Measurements from ENCODE around the gene SSH3.
"Not testable (repeated sequence)": the region's sequence is repeated elsewhere in the genome, so short reads cannot be mapped to it uniquely, and the experiment has no call there.

Gene SSH3

GRCh38 chr11:67315325-67315909, 12.1 kb downstream of the SSH3 start:
- no peak overlapping the region for H3K4me3 ChIP-seq (replicated peaks; ENCODE audit: low read depth, low read length)
- TF ChIP-seq CTCF (IDR thresholded peaks at IDR 0.05; ENCODE audit: low read length, missing control alignments), result no peak
- no peak for DNase-seq (ENCODE audit: low read depth)

GRCh38 chr11:67316882-67317204, 13.5 kb downstream of the SSH3 start:
- DNase-seq (ENCODE audit: low read depth), result no peak
- no peak for TF ChIP-seq CTCF (IDR thresholded peaks at IDR 0.05; ENCODE audit: low read length, missing control alignments)
- H3K4me3 ChIP-seq (replicated peaks; ENCODE audit: low read depth, low read length), result peak overlapping the region; percentile 88

- peak; percentile 95 for DNase-seq (ENCODE audit: low read depth)
- TF ChIP-seq CTCF (IDR thresholded peaks at IDR 0.05; ENCODE audit: low read length, missing control alignments), result peak; percentile 80
- peak overlapping the region; percentile 88 for H3K4me3 ChIP-seq (replicated peaks; ENCODE audit: low read depth, low read length)
Observed at GRCh38 chr11:67317205-67317887, 14.0 kb downstream of the SSH3 start.

- peak overlapping the region; percentile 88 for H3K4me3 ChIP-seq (replicated peaks; ENCODE audit: low read depth, low read length)
- TF ChIP-seq CTCF (IDR thresholded peaks at IDR 0.05; ENCODE audit: low read length, missing control alignments), result no peak
- no peak for DNase-seq (ENCODE audit: low read depth)
Observed at GRCh38 chr11:67317888-67318555, 14.7 kb downstream of the SSH3 start.

- DNase-seq (ENCODE audit: low read depth); H3K4me3 ChIP-seq (replicated peaks; ENCODE audit: low read depth, low read length): not testable (repeated sequence)
Observed at GRCh38 chr11:67318876-67319275, 15.5 kb downstream of the SSH3 start.

GRCh38 chr11:67320011-67320410, 16.7 kb downstream of the SSH3 start:
- no peak overlapping the region for H3K4me3 ChIP-seq (replicated peaks; ENCODE audit: low read depth, low read length)
- no peak for TF ChIP-seq CTCF (IDR thresholded peaks at IDR 0.05; ENCODE audit: low read length, missing control alignments)
- DNase-seq (ENCODE audit: low read depth), result no peak

GRCh38 chr11:67320691-67321090, 17.4 kb downstream of the SSH3 start:
- no peak overlapping the region for H3K4me3 ChIP-seq (replicated peaks; ENCODE audit: low read depth, low read length)
- TF ChIP-seq CTCF (IDR thresholded peaks at IDR 0.05; ENCODE audit: low read length, missing control alignments), result no peak
- DNase-seq (ENCODE audit: low read depth), result no peak

Data from fibroblast of pulmonary artery (primary cell).